Measurements from ENCODE around the gene GALNS. TPM values are rescaled to one million over a fixed set of nuclear protein-coding genes. Genes with fewer than 3 reads are reported as not detected.

The GALNS gene
- polyA plus RNA-seq, 1 experiment: 11.6 TPM

- Histone ChIP-seq H3K4me3 (ENCODE audit: low read depth, low read length) (peak within 1 kb of the TSS; percentile 67), H3K9me3 (ENCODE audit: control insufficient read depth, insufficient read depth, low read length) (no peaks in the 10 kb centered on the region; the same call in 1 of the 2 replicates), H3K27ac (ENCODE audit: low read depth, low read length) (peak within 1 kb of the TSS; percentile 21), H3K27me3 (ENCODE audit: control insufficient read depth, insufficient read depth, low read length) (no peaks in the 10 kb centered on the region)
- DNase-seq (ENCODE audit: low read depth, low spot score): no peak
- ChIA-PET POLR2A (interaction anchor here (0.7 to 1.6 kb wide), 5 partner anchors 8 to 99 kb away, joined by 3 to 7 read pairs (median 3); partner anchors contain the start of gene APRT), CTCF (interaction anchor here (0.9 to 1.3 kb wide), 2 partner anchors 19 to 66 kb away, joined by 4 read pairs; no protein-coding TSS in a partner anchor)
- no peak for TF ChIP-seq CTCF (IDR thresholded peaks at IDR 0.05; ENCODE audit: low read depth, low read length)
Observed at GRCh38 chr16:88803264-88803987, 53.3 kb downstream of the GALNS start, which contains the start of gene CDT1. Gene CDT1 (plus strand): TSS chr16:88803789. CDS start chr16:88803832, 43 bp downstream.

- H3K27ac ChIP-seq (ENCODE audit: low read depth, low read length): no peak overlapping the region
- no peak for DNase-seq (ENCODE audit: low read depth, low spot score)
- ChIA-PET POLR2A (interaction anchor here (1.2 kb wide), 1 partner anchor 27 kb away, joined by 4 read pairs; no protein-coding TSS in a partner anchor), CTCF (interaction anchor here (0.6 to 1.9 kb wide), 4 partner anchors 16 to 63 kb away, joined by 4 to 7 read pairs (median 4); no protein-coding TSS in a partner anchor)
- no peak for TF ChIP-seq CTCF (IDR thresholded peaks at IDR 0.05; ENCODE audit: low read depth, low read length)
- no peak overlapping the region for H3K4me3 ChIP-seq (ENCODE audit: low read depth, low read length)
- H3K9me3 ChIP-seq (ENCODE audit: control insufficient read depth, insufficient read depth, low read length): no peaks in the 10 kb centered on the region; the same call in 1 of the 2 replicates
- no peaks in the 10 kb centered on the region for H3K27me3 ChIP-seq (ENCODE audit: control insufficient read depth, insufficient read depth, low read length)
Observed at GRCh38 chr16:88800277-88800592, 56.5 kb downstream of the GALNS start.

- H3K4me3 ChIP-seq (ENCODE audit: low read depth, low read length): no peak overlapping the region
- no peak for DNase-seq (ENCODE audit: low read depth, low spot score)
- ChIA-PET CTCF (interaction anchor here (1.3 to 1.9 kb wide), 2 partner anchors 15 to 57 kb away, joined by 4 read pairs; no protein-coding TSS in a partner anchor), POLR2A (interaction anchor here (1.2 kb wide), 1 partner anchor 26 kb away, joined by 4 read pairs; no protein-coding TSS in a partner anchor)
- H3K27me3 ChIP-seq (ENCODE audit: control insufficient read depth, insufficient read depth, low read length): no peaks in the 10 kb centered on the region
- H3K9me3 ChIP-seq (ENCODE audit: control insufficient read depth, insufficient read depth, low read length): no peaks in the 10 kb centered on the region; the same call in 1 of the 2 replicates
- TF ChIP-seq CTCF (IDR thresholded peaks at IDR 0.05; ENCODE audit: low read depth, low read length): no peak
- H3K27ac ChIP-seq (ENCODE audit: low read depth, low read length): no peak overlapping the region
Observed at GRCh38 chr16:88799569-88800276, 57.0 kb downstream of the GALNS start.

GRCh38 chr16:88798772-88799455, 57.8 kb downstream of the GALNS start:
- ChIA-PET POLR2A (no interaction called here), CTCF (interaction anchor here (0.7 to 1.9 kb wide), 2 partner anchors 56 to 61 kb away, joined by 3 to 4 read pairs; no protein-coding TSS in a partner anchor)
- Histone ChIP-seq H3K9me3 (ENCODE audit: control insufficient read depth, insufficient read depth, low read length) (no peaks in the 10 kb centered on the region; the same call in 1 of the 2 replicates), H3K27me3 (ENCODE audit: control insufficient read depth, insufficient read depth, low read length) (no peaks in the 10 kb centered on the region), H3K27ac (ENCODE audit: low read depth, low read length) (no peak overlapping the region), H3K4me3 (ENCODE audit: low read depth, low read length) (no peak overlapping the region)
- TF ChIP-seq CTCF (IDR thresholded peaks at IDR 0.05; ENCODE audit: low read depth, low read length): no peak
- no peak for DNase-seq (ENCODE audit: low read depth, low spot score)

Measured in AG04450 (cell line).